H1 (cell line): ENCODE results near the gene SRGAP3. TPM values are rescaled to one million over a fixed set of nuclear protein-coding genes. Genes with fewer than 3 reads are reported as not detected.

Source experiments
- CTCF ChIA-PET: fragments of 300-600 bp; sonication (Branson Sonifier 250); formaldehyde crosslinking; loops from one replicate; lab custom pipeline; 2021; ENCODE audit not compliant: partially characterized antibody; lab: Charles Lee
- POLR2A ChIA-PET: fragments of 300-600 bp; sonication (Branson Sonifier 250); formaldehyde crosslinking; loops from one replicate; lab custom pipeline; 2021; ENCODE audit warnings: inconsistent platforms; ENCODE audit not compliant: partially characterized antibody; lab: Charles Lee
- DNase-seq, 2 experiments: peaks; one replicate each; pipeline versions ENCODE4 v3.0.0 to v3.0.0-alpha.2; 2010 to 2022; ENCODE audit warnings: low spot score in 2 of 2, low read depth in 1 of 2, mixed read lengths in 1 of 2
- FAIRE-seq: peaks from 2 replicates; lab custom pipeline; 2011; peaks lifted over from hg19 to GRCh38; lab: Jason Lieb, UNC
- H2AFZ ChIP-seq: 2 replicates; pipeline ENCODE4 v1.8.1; 2012; ENCODE audit warnings: low read length, inconsistent platforms
- H2AK5ac ChIP-seq: 2 replicates; pipeline ENCODE4 v1.6.1; 2013; ENCODE audit warnings: low read depth, low read length
- H2BK120ac ChIP-seq: replicated peaks from 2 replicates; pipeline ENCODE3; 2013; ENCODE audit warnings: low read depth, low read length, inconsistent platforms
- H2BK12ac ChIP-seq: 2 replicates; pipeline ENCODE4 v1.6.1; 2013; ENCODE audit warnings: low read depth, low read length
- H2BK15ac ChIP-seq: 2 replicates; pipeline ENCODE4 v1.6.1; 2013; ENCODE audit warnings: low read length
- H2BK20ac ChIP-seq: 2 replicates; pipeline ENCODE4 v1.6.1; 2013; ENCODE audit warnings: low read length
- H2BK5ac ChIP-seq: 2 replicates; pipeline ENCODE4 v1.6.1; 2013; ENCODE audit warnings: low read depth, low read length
- H3K14ac ChIP-seq: 2 replicates; pipeline ENCODE4 v1.6.1; 2013; ENCODE audit warnings: inconsistent platforms; ENCODE audit not compliant: insufficient read length
- H3K18ac ChIP-seq: 2 replicates; pipeline ENCODE4 v1.6.1; 2013; ENCODE audit warnings: low read length; ENCODE audit errors: extremely low read depth
- H3K23ac ChIP-seq: 2 replicates; pipeline ENCODE4 v1.6.1; 2013; ENCODE audit warnings: inconsistent platforms; ENCODE audit not compliant: insufficient read length
- H3K23me2 ChIP-seq: 2 replicates; pipeline ENCODE4 v1.6.1; 2013; ENCODE audit warnings: low read depth, low read length
- H3K27ac ChIP-seq: 2 replicates; pipeline ENCODE4 v1.6.1; 2011; ENCODE audit warnings: low read depth, low read length, inconsistent platforms
- H3K27me3 ChIP-seq, 4 experiments: replicated peaks in 1 of 4; 1 replicate in 1 of 4; 2 replicates in 3 of 4; pipeline versions ENCODE4 v1.6.1 to v1.8.1; 2011 to 2013; ENCODE audit warnings: low read length in 3 of 4, mild to moderate bottlenecking in 3 of 4, inconsistent platforms in 2 of 4, mixed read lengths in 2 of 4, moderate library complexity in 1 of 4; ENCODE audit not compliant: control insufficient read depth in 3 of 4, insufficient read depth in 3 of 4; ENCODE audit errors: extremely low read depth in 1 of 4
- H3K36me3 ChIP-seq, 4 experiments: 2 replicates each; pipeline versions ENCODE4 v1.6.1 to v1.8.1; 2011 to 2013; ENCODE audit warnings: mild to moderate bottlenecking in 4 of 4, low read length in 3 of 4, moderate library complexity in 2 of 4, control low read depth in 1 of 4, inconsistent platforms in 1 of 4; ENCODE audit not compliant: insufficient read depth in 4 of 4, control insufficient read depth in 2 of 4
- H3K4ac ChIP-seq: replicated peaks from 2 replicates; pipeline ENCODE3; 2013; ENCODE audit warnings: low read length, low read depth, mixed read lengths, inconsistent platforms; ENCODE audit not compliant: insufficient read length
- H3K4me1 ChIP-seq, 4 experiments: replicated peaks in 1 of 4; 1 replicate in 1 of 4; 2 replicates in 3 of 4; pipeline versions ENCODE4 v1.6.1 to v1.8.1; 2011 to 2013; ENCODE audit warnings: low read length in 3 of 4, inconsistent platforms in 2 of 4, mixed read lengths in 1 of 4; ENCODE audit not compliant: insufficient read depth in 4 of 4, control insufficient read depth in 3 of 4
- H3K4me2 ChIP-seq, 2 experiments: 2 replicates each; pipeline versions ENCODE4 v1.6.1 to v1.8.1; 2011 to 2013; ENCODE audit warnings: low read depth in 2 of 2, low read length in 2 of 2, control low read depth in 1 of 2, inconsistent platforms in 1 of 2, mild to moderate bottlenecking in 1 of 2; ENCODE audit not compliant: insufficient read depth in 1 of 2
- H3K4me3 ChIP-seq, 4 experiments: fragments of 200-600, 300-600 bp in 1 of 4; sonication (generic), shearing (Covaris generic), sonication (Bioruptor Twin) in 1 of 4; 2 replicates each; pipeline versions ENCODE4 v1.5.1 to v1.8.1; 2011 to 2016; ENCODE audit warnings: low read length in 4 of 4, low read depth in 3 of 4, control low read depth in 2 of 4, inconsistent platforms in 2 of 4, mild to moderate bottlenecking in 2 of 4, mixed read lengths in 1 of 4, moderate library complexity in 1 of 4; ENCODE audit not compliant: insufficient read depth in 2 of 4; ENCODE audit errors: extremely low read depth in 1 of 4
- H3K56ac ChIP-seq: replicated peaks from 2 replicates; pipeline ENCODE3; 2013; ENCODE audit warnings: low read depth, mild to moderate bottlenecking, mixed read lengths, low read length, inconsistent platforms; ENCODE audit not compliant: insufficient read length
- H3K79me1 ChIP-seq: 2 replicates; pipeline ENCODE4 v1.6.1; 2013; ENCODE audit warnings: low read depth, low read length, control low read depth
- H3K79me2 ChIP-seq, 2 experiments: 2 replicates each; pipeline versions ENCODE4 v1.6.1 to v1.8.1; 2012 to 2013; ENCODE audit warnings: low read length in 2 of 2, mild to moderate bottlenecking in 2 of 2, inconsistent platforms in 1 of 2; ENCODE audit not compliant: insufficient read depth in 2 of 2, control insufficient read depth in 1 of 2
- H3K9ac ChIP-seq, 4 experiments: replicated peaks in 1 of 4; 1 replicate in 1 of 4; 2 replicates in 3 of 4; pipeline versions ENCODE4 v1.6.1 to v1.8.1; 2011 to 2013; ENCODE audit warnings: low read depth in 3 of 4, low read length in 3 of 4, control low read depth in 2 of 4, mild to moderate bottlenecking in 2 of 4, moderate library complexity in 2 of 4, inconsistent platforms in 1 of 4; ENCODE audit errors: extremely low read depth in 1 of 4
- H3K9me3 ChIP-seq, 2 experiments: 2 replicates each; pipeline versions ENCODE4 v1.6.1 to v1.8.1; 2012 to 2013; ENCODE audit warnings: mild to moderate bottlenecking in 2 of 2, moderate library complexity in 2 of 2, control low read depth in 1 of 2, inconsistent platforms in 1 of 2, low read depth in 1 of 2, low read length in 1 of 2, mixed read lengths in 1 of 2; ENCODE audit not compliant: insufficient read depth in 2 of 2
- H4K20me1 ChIP-seq, 2 experiments: replicated peaks in 1 of 2; 2 replicates each; pipeline versions ENCODE3 to v1.8.1; 2011 to 2013; ENCODE audit warnings: inconsistent platforms in 2 of 2, low read length in 2 of 2, mild to moderate bottlenecking in 1 of 2; ENCODE audit not compliant: insufficient read depth in 2 of 2, control insufficient read depth in 1 of 2
- H4K5ac ChIP-seq: 2 replicates; pipeline ENCODE4 v1.6.1; 2013; ENCODE audit warnings: low read length, low read depth, mixed read lengths, inconsistent platforms; ENCODE audit not compliant: insufficient read length
- H4K8ac ChIP-seq: 2 replicates; pipeline ENCODE4 v1.8.0; 2013; ENCODE audit warnings: mild to moderate bottlenecking, moderate library complexity, low read length, inconsistent platforms; ENCODE audit not compliant: insufficient read depth; ENCODE audit errors: extremely low read depth
- H4K91ac ChIP-seq: replicated peaks from 2 replicates; pipeline ENCODE3; 2013; ENCODE audit warnings: low read length, mixed read lengths, inconsistent platforms; ENCODE audit not compliant: insufficient read length
- CHD2 ChIP-seq: IDR thresholded peaks from 2 replicates; pipeline ENCODE4 v1.6.1; 2012; ENCODE audit warnings: low read length, improper control_type of control experiment
- CREB1 ChIP-seq: IDR thresholded peaks from 2 replicates; pipeline ENCODE4 v1.6.1; 2012; ENCODE audit warnings: inconsistent platforms
- GTF2F1 ChIP-seq: IDR thresholded peaks from 2 replicates; pipeline ENCODE4 v1.6.1; 2012; ENCODE audit warnings: low read depth, low read length, improper control_type of control experiment, borderline replicate concordance
- KDM4A ChIP-seq: IDR thresholded peaks from one replicate; pipeline ENCODE4 v1.7.1; 2012; ENCODE audit warnings: low read depth, mild to moderate bottlenecking, moderate library complexity, low read length, inconsistent platforms; ENCODE audit not compliant: severe bottlenecking
- POU5F1 ChIP-seq: IDR thresholded peaks from 2 replicates; pipeline ENCODE4 v1.6.1; 2011; ENCODE audit warnings: low read depth, mild to moderate bottlenecking, low read length, moderate library complexity
- WGBS, 2 experiments: shearing (Covaris generic) in 1 of 2; methylation state at CpG; one replicate each; pipeline versions ENCODE4 v1.1.6 to v1.1.7; 2013 to 2015; ENCODE audit warnings: low lambda C conversion rate in 2 of 2, mixed read lengths in 2 of 2, inconsistent platforms in 1 of 2, low coverage in 1 of 2, missing lambda C conversion rate in 1 of 2; ENCODE audit not compliant: insufficient replicate concordance in 2 of 2, insufficient coverage in 1 of 2, insufficient read length in 1 of 2; ENCODE audit errors: extremely low coverage in 1 of 2, missing lambda C conversion rate in 1 of 2; 5-methylcytosine and 5-hydroxymethylcytosine counted together
- polyA plus RNA-seq, 7 experiments: library from polyadenylated mRNA; depleted of rRNA in 3 of 7; stranded (reverse) in 5 of 7; unstranded in 2 of 7; fragments of >200 nt in 5 of 7; fragments of 200-250 nt in 2 of 7; gene quantifications; 1 replicate in 5 of 7; 2 replicates in 1 of 7; 4 replicates in 1 of 7; pipeline versions ENCODE4 v1.2.1 to v1.2.3, GENCODE V29; 2011 to 2013; ENCODE audit warnings: missing spikeins in 2 of 7, mixed read lengths in 2 of 7
- total RNA-seq: library from RNA; stranded (reverse); fragmentation: NEBNext Ultra II Directional; extraction: Animal tissue kit (Norgen Biotek cat#: 25700); gene quantifications from 2 replicates; pipeline ENCODE4 v1.2.1, GENCODE V29; 2021

SRGAP3 gene
- total and polyA plus RNA-seq, 2 of the 8 experiments (the other 6 are each of a cell fraction or from before 2014, with no cell fraction given), result 5.8 to 11.4 TPM

- H3K4me1 ChIP-seq, result peaks cover 7 to 21% (median 17%) of the 10 kb centered on the region in 4 experiments
- no peak overlapping the region for H3K27ac ChIP-seq
- H4K91ac ChIP-seq, result no peak overlapping the region
- no peak overlapping the region for H2BK20ac ChIP-seq
- H3K23me2 ChIP-seq, result no peaks in the 10 kb centered on the region
- H3K14ac ChIP-seq, result no peak overlapping the region
- H3K79me1 ChIP-seq, result no peaks in the 10 kb centered on the region
- no peaks in the 10 kb centered on the region for H4K20me1 ChIP-seq
- WGBS, 2 experiments, result 85% methylated on average over 4 of the region's 4 CpGs; no CpG with 5 or more reads in 1 of the 2 experiments
- ChIA-PET POLR2A (no interaction called here), CTCF (interaction anchor here (1.0 to 1.9 kb wide), 5 partner anchors 9 to 112 kb away, joined by 3 to 7 read pairs (median 4); no protein-coding TSS in a partner anchor)
- FAIRE-seq (no peak), DNase-seq (no peak)
- H3K4me2 ChIP-seq, result peak overlapping the region in 1 of 2 experiments; percentile 2; a peak in 3 of 4 replicates
- H3K79me2 ChIP-seq, result no peaks in the 10 kb centered on the region
- H3K4ac ChIP-seq, result no peak overlapping the region
- no peak overlapping the region for H2BK5ac ChIP-seq
- H3K27me3 ChIP-seq, result no peaks in the 10 kb centered on the region
- peak overlapping the region; percentile 9; the same call in 1 of the 2 replicates for H3K18ac ChIP-seq
- no peak overlapping the region for H4K8ac ChIP-seq
- no peak overlapping the region for H2AFZ ChIP-seq
- H3K56ac ChIP-seq, result no peak overlapping the region
- H3K9me3 ChIP-seq, result peaks cover 9 to 14% of the 10 kb centered on the region in 2 experiments; a peak in 3 of 4 replicates
- H2BK120ac ChIP-seq, result no peak overlapping the region
- H2BK15ac ChIP-seq, result no peak overlapping the region
- TF ChIP-seq CHD2, result no peak
- no peak for TF ChIP-seq GTF2F1
- TF ChIP-seq CREB1, result no peak
- TF ChIP-seq POU5F1, result peak; percentile 34; the same call in 1 of the 2 replicates
- TF ChIP-seq KDM4A, result no peak
- no peak overlapping the region for H4K5ac ChIP-seq
- no peak overlapping the region for H2AK5ac ChIP-seq
- no peak overlapping the region for H3K4me3 ChIP-seq
- H3K9ac ChIP-seq, result no peak overlapping the region
- H2BK12ac ChIP-seq, result peak overlapping the region; percentile 78; the same call in 1 of the 2 replicates
- 0 out of 8 replicates have a peak, but pooled peaks cover 0 to 5% (median 0%) of the 10 kb centered on the region in 4 experiments for H3K36me3 ChIP-seq
- no peak overlapping the region for H3K23ac ChIP-seq
Measured at GRCh38 chr3:9077029-9077428, 172.4 kb downstream of the SRGAP3 start.
